Activated CD4-positive, alpha-beta T cell treated with anti-CD3 and anti-CD28 coated beads, Interleukin-2, amount 10 ng/mL, durations not matched to agents 24 days and 14 days (primary cell): ENCODE results near the gene SAMD10. TPM values are rescaled to one million over a fixed set of nuclear protein-coding genes. Genes with fewer than 3 reads are reported as not detected.

Experiments used
- DNase-seq: peaks from one replicate; pipeline ENCODE4 v3.0.0; 2022
- H3K27ac Mint-ChIP-seq: one replicate; pipeline ENCODE4 v1.8.0; 2022; ENCODE audit warnings: mild to moderate bottlenecking, mixed read lengths
- H3K27me3 Mint-ChIP-seq: one replicate; pipeline ENCODE4 v1.8.0; 2022; ENCODE audit warnings: mixed read lengths
- H3K36me3 Mint-ChIP-seq: one replicate; pipeline ENCODE4 v1.8.0; 2022; ENCODE audit warnings: low read depth, mild to moderate bottlenecking, mixed read lengths
- H3K4me1 Mint-ChIP-seq: one replicate; pipeline ENCODE4 v1.8.0; 2021; ENCODE audit warnings: mixed read lengths
- H3K4me3 Mint-ChIP-seq: one replicate; pipeline ENCODE4 v1.8.0; 2022; ENCODE audit warnings: mild to moderate bottlenecking, moderate library complexity, mixed read lengths
- H3K9me3 Mint-ChIP-seq: one replicate; pipeline ENCODE4 v1.8.0; 2021; ENCODE audit warnings: mixed read lengths
- intact Hi-C: fragments of 100-400 bp; cut with micrococcal nuclease; formaldehyde crosslinking; loops from one replicate; pipeline ENCODE4 v1.15.1; 2023
- total RNA-seq: library from RNA; stranded (reverse); gene quantifications from 2 replicates; pipeline ENCODE4 v1.2.3, GENCODE V29; 2022

Gene SAMD10
- total RNA-seq, 1 donor from 2014 or later: 37.5 TPM

DNA sequence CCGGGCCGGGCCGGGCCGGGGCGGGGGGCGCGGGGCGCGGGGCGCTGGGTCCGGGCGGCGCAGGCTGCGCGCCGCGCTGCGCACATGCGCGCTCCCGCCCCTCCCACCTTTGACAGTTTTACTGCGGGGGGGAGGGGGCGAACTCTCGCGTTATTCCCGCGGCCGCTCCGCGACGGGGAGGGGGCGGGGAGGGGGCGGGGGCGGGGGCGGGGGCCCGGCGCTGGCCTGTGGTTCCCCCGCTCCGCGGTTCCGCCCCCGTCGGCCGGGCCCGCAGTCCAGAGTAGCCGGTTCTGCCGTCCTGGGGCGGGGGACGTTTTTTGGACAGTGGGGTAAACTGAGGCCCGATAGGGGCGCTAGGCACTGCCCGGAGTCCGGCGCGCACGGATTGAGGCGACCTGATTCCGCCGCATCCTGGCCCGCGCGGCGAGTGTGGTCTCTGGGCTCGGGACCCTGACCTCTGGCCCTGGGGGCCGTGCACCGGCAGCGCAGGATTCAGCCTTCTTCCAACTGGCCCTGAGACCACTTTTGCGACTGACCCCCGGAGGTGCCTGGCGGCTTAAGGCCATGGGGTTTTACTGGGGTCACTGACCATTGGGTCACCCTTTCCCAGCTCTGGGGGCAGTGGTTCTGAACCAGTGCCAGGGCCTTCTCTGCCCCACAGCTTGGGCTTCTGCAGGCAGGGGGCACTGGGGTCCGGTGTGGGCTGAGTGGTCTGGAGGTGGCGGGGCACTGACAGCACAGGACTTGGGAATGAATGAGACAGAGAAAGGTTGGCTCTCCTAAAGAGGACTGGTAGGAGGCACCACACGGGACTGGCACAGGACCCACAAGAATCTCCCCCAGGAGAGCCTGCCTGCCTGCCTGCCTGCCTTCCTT, 9.4 kb downstream of the SAMD10 start, which contains the start of gene ZNF512B:
Gene ZNF512B (minus strand): TSS at position 93 of the 876 bp plus-strand sequence. CDS start 1,980 bp downstream, outside the sequence.
- Mint-ChIP-seq H3K27ac (peak within 1 kb of the TSS; percentile 89), H3K4me3 (peak within 1 kb of the TSS; percentile 88), H3K4me1 (peaks cover 23% of the 10 kb centered on the region), H3K36me3 (peaks cover 35% of the 10 kb centered on the region), H3K27me3 (no peaks in the 10 kb centered on the region), H3K9me3 (no peaks in the 10 kb centered on the region)
- DNase-seq: peak; percentile 91
- intact Hi-C loops: loop anchor here (10.0 kb wide), 1 partner anchor 235 kb away; the partner anchor contains the start of genes LIME1 and SLC2A4RG

DNA sequence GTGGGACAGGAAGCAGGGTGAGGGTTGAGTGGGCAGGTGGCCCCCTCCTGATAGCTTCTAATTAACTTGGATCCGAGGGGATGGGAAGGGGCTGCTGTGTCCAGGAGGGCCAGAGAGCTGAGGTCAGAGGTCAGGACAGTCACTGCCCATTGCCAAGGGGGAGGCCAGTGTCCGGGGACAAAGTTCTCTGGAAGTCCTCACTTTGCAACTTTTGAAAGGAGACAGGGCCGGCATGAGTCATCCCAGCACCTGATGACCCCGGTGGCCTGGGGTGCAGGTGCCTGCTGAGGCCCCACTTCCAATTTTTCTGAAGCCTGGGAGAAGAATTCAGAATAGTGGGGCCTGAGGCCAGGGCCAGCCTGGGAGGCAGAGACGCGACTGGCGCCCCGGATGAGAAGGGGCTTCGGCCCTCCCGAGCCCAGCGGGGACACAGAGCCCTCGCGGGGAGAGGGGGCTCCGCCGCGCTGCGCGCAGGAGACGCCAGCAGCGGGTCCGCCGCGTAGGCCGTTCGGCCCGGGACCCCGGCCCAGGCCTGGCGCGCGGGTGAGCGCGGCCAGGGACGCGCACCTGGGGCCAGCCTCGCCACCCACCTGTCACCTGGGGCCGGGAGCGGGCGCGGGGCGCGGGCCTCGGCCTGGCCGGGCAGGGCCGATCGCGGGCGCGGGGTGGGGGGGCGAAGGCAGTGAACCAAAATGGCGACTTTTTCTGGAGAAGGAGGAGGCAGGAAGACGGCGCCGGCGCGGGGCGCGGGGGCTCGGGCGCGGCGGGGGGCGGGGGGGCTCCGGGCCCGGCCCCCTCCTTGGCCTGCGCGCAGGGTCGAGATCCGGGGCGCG, 10.3 kb downstream of the SAMD10 start:
- Mint-ChIP-seq H3K9me3 (no peaks in the 10 kb centered on the region), H3K36me3 (peaks cover 31% of the 10 kb centered on the region), H3K4me1 (peaks cover 20% of the 10 kb centered on the region), H3K27ac (peak overlapping the region; percentile 89), H3K27me3 (no peaks in the 10 kb centered on the region), H3K4me3 (peak overlapping the region; percentile 88)
- peak; percentile 82 for DNase-seq
- intact Hi-C loops: no loop called here

DNA sequence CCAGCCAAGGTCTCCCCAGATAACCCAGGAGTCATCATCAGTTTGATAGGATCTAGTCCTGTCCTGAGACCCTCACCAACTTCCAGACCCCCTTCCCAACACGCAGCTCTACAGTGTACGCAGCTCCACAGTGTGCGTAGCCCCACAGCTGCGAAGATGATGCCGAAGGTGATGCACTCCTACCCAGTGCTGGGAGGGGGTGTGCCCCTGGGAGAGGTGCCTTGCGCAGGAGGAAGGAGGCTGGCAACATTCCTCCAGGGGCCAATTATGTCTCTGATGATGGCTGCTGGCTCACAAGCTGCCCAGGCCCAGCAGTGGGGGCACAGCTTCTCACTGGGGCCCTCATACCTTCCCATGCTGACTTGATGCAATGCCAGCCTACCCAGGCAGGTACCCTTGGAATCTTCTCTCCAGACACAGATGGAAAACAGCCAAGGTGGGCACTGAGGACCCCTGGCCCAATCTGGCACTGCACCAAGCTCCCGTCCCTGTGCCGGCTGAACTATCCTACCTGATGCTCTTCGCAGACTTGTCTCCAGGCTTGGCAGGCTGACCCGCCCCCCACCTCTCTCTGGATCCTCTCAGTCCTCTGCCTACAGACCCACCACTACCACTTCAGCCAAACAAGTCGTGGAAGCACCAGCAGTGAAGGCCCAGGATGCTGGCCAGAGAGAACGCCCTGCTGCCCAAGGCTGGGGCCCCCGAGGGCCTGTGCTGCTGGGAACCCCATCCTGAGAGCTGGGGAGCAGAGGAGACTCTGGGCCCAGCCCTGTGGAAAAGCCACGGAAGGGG, 11.1 kb downstream of the SAMD10 start:
- no peak for DNase-seq
- Mint-ChIP-seq H3K27ac (peak overlapping the region; percentile 89), H3K4me1 (peaks cover 15% of the 10 kb centered on the region), H3K9me3 (no peaks in the 10 kb centered on the region), H3K4me3 (peak overlapping the region; percentile 88), H3K36me3 (peaks cover 31% of the 10 kb centered on the region), H3K27me3 (no peaks in the 10 kb centered on the region)
- intact Hi-C loops: no loop called here

DNA sequence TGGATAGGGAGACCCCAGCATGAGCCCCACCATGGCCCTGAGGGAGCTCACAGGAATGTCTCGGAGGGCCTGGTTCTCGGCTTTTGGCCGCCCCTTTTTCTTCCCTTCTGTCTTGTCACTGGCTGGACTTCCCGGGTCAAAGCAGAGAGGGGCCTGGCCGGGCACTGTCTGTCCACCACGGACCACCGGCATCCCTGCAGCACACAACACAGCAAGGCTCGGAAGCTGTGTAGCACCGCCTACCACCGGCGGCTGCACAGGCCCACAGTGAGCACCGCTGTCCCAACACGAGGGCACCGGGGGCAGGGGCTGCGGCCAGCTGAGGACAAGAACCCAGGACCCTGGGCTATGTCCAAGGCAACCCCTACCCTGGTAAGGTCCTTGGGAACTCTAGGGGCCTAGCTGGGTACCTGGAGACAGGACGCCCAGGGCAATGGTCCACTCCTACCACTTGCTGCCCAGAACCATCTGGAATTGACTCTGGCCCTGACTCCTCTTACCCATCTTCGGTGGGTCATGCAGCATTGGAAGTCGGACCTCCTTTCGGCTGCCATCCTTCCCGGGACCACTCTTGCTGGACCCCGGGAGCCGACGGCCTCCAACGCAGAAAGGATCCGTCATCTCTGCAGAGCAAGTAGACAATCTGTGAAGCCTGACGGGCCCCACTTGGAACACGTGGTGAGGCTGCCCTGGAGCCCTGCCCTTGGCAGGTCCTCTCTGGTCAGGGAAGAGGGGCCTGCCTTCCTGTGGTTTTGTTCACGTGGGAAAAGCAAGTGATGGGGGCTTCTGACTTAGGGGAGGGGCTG, 11.9 kb downstream of the SAMD10 start:
- Mint-ChIP-seq H3K27me3 (no peaks in the 10 kb centered on the region), H3K36me3 (peaks cover 32% of the 10 kb centered on the region), H3K4me1 (peaks cover 14% of the 10 kb centered on the region), H3K9me3 (no peaks in the 10 kb centered on the region), H3K4me3 (peak overlapping the region; percentile 26), H3K27ac (no peak overlapping the region)
- intact Hi-C loops: no loop called here
- no peak for DNase-seq

DNA sequence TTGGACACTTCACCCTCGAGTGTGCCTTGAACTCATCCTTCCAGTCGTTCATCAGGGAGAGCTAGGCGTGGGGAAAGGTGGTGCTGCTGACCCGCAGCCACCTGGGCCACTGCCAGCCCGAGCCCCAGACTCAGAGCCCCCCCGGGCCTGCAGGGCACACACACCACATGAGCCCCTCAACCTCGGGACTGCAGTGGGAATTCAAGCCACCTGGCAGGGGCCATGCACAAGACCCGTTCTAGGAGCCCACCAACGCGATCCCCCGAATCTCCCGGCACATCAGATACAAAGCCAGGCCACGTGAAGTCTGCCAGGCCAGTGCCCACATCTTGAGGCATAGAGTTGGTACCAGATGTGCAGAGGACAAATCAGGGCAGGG, 12.5 kb downstream of the SAMD10 start:
- no peaks in the 10 kb centered on the region for H3K27me3 Mint-ChIP-seq
- intact Hi-C loops: no loop called here

DNA sequence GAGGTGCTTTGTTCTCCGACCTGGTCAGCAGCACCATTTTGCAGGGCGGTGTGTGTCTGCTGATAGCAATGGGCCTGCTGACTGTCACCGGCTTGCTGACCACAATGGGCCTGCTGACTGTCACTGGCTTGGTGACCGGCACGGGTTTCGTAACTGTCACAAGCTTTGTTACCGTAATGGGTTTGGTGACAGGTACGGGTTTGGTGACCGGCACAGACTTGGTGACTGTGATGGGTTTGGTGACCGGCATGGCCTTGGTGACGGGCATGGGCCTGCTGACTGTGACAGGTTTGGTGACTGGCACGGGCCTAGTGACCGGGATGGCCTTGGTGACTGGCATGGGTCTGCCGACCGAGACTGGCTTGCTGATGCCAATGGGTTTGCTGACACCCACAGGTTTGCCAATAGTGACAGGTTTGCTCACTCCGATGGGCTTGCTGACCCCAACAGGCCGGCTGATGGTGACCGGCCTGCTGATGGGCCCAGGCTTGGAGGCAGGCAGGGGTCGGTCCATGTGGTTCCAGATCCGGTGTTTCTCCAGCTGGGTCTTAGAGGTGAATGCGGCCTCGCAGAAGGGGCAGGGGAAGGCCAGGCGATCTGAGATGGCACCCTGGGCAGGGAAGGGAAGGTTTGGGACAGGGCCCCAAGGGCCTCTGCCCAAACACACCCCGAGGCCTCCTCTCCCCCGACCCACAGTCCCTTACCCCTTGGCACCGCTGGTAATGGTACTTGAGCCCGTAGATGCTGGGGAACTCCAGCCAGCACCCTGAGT, 13.1 kb downstream of the SAMD10 start:
- H3K4me1 Mint-ChIP-seq: peaks cover 12% of the 10 kb centered on the region
- H3K4me3 Mint-ChIP-seq: no peak overlapping the region
- H3K27me3 Mint-ChIP-seq: no peaks in the 10 kb centered on the region
- intact Hi-C loops: no loop called here
- H3K9me3 Mint-ChIP-seq: no peaks in the 10 kb centered on the region
- peak overlapping the region; percentile 11 for H3K27ac Mint-ChIP-seq
- no peak for DNase-seq
- peaks cover 36% of the 10 kb centered on the region for H3K36me3 Mint-ChIP-seq

More for the DNA sequence above, 12.5 kb downstream of the SAMD10 start:
- no peak overlapping the region for H3K27ac Mint-ChIP-seq
- peaks cover 33% of the 10 kb centered on the region for H3K36me3 Mint-ChIP-seq
- H3K9me3 Mint-ChIP-seq: no peaks in the 10 kb centered on the region
- no peak for DNase-seq
- H3K4me3 Mint-ChIP-seq: no peak overlapping the region
- H3K4me1 Mint-ChIP-seq: peaks cover 12% of the 10 kb centered on the region

DNA sequence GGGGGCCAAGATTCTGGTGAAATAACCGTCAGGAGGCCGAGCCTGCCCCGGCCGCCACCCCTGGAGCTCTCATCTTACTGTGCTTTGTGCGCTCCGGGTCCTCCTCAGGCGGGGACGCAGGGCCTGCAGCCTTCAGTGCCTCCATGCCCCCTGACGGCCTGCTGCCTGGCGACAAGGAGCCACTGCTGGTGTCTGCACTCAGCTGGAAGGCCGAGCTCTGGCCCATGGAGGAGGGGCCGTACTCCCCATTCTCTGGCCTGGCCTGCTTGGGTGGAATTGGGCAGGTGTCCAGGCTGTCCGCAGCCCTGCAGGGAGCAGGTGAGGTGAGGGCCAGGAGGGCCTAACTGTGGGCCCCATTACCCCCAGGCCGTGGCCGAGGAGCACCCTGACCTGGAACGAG, 15.0 kb downstream of the SAMD10 start:
- Mint-ChIP-seq H3K36me3 (peaks cover 42% of the 10 kb centered on the region), H3K27ac (no peak overlapping the region), H3K9me3 (no peaks in the 10 kb centered on the region), H3K27me3 (no peaks in the 10 kb centered on the region), H3K4me1 (peaks cover 7% of the 10 kb centered on the region), H3K4me3 (no peak overlapping the region)
- DNase-seq: no peak
- intact Hi-C loops: no loop called here

DNA sequence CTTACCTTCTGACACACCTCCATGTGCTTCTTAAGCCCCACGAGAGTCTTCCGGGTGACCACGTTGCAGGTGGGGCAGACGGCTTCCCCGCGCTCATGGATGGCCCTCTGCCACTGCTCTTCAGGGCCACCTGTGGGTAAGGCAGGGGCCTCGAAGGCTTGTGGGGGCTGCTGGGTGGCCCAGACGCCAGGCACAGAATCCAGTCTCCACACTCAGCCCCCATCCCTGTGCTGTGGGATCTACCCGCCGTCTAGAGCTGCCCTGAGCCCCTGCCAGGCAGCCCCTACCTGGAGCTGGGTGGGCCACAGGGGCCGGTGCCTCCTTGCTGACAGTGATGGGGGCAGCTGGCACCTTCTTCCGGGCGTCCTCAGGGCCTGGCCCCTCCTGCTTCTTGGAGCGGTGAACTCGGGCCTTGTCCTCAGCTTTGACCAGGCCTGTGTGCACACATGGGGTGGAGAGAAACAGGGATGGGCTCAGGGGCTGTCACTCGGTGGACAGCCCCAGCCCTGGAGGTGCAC, 15.6 kb downstream of the SAMD10 start:
- Mint-ChIP-seq H3K27ac (no peak overlapping the region), H3K4me1 (peaks cover 5% of the 10 kb centered on the region), H3K36me3 (peaks cover 40% of the 10 kb centered on the region), H3K9me3 (no peaks in the 10 kb centered on the region), H3K27me3 (no peaks in the 10 kb centered on the region), H3K4me3 (no peak overlapping the region)
- no peak for DNase-seq
- intact Hi-C loops: no loop called here

DNA sequence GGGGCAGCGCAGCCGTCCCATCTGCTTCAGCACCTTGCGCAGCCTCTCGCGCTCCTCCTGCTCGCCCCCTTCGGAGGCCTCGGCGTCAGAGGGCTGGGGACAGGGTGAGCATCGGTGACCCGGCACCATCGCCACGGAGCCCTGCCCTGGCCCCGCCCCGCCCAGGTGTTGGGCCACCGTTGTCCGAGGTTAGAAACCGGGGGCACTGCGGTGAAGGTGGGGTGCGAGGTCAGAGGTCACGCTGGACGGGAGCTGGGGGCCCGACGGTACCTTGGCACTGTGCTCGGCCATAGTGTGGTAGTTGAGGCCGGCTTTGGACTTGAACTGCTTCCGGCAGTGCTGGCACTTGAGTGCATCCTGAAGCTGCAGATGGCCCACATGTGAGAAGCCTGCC, 16.1 kb downstream of the SAMD10 start:
- Mint-ChIP-seq H3K36me3 (peaks cover 35% of the 10 kb centered on the region), H3K9me3 (no peaks in the 10 kb centered on the region)

DNA sequence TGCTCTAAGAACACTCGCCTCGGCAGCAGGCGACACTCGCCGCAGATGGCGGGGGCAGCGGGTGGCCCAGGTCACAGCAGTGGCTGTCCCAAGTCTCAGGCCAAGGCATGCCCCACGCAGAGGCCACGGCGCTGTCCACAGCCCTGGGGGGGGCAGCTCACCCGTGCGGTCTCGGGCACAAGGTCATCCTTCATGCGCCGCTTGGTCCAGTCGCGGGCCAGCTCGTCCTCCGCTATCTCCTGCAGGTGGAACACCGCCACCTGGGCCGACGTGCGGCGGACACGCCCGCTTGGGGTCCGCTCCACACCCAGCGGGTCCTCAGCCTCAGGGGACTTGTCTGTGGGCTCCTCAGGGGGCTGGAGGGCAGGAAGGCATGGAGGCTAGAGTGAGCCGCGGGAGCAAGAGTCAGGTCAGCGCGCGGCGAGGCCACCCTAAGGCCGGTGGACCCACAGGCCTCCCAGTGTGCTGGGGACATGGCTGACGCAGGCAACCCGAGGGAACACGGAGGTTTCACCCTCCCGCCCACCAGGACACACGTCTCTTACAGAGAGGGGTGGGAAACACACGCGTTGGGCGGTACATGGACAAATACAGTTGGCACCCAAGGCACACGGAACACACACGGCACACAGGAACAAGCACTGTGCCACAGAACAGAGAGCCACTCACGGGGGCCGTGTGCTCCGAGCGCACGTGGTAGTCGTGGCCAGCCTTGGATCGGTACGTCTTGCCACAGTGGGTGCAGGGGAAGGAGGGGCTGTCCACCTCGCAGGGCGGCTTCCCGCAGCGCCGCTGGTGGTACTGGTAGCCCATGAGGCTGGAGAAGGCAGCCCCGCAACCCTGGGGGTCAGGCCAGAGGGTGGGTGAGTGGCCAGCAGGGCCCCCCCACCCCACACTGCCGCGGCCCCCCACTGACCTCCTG, 16.8 kb downstream of the SAMD10 start:
- H3K4me1 Mint-ChIP-seq: peaks cover 6% of the 10 kb centered on the region
- H3K4me3 Mint-ChIP-seq: no peak overlapping the region
- DNase-seq: no peak
- intact Hi-C loops: no loop called here
- no peaks in the 10 kb centered on the region for H3K9me3 Mint-ChIP-seq
- H3K27me3 Mint-ChIP-seq: no peaks in the 10 kb centered on the region
- peaks cover 32% of the 10 kb centered on the region for H3K36me3 Mint-ChIP-seq
- H3K27ac Mint-ChIP-seq: no peak overlapping the region

More for the DNA sequence above, 16.1 kb downstream of the SAMD10 start:
- H3K4me3 Mint-ChIP-seq: no peak overlapping the region
- no peaks in the 10 kb centered on the region for H3K27me3 Mint-ChIP-seq
- DNase-seq: no peak
- intact Hi-C loops: no loop called here
- peaks cover 2% of the 10 kb centered on the region for H3K4me1 Mint-ChIP-seq
- H3K27ac Mint-ChIP-seq: no peak overlapping the region

DNA sequence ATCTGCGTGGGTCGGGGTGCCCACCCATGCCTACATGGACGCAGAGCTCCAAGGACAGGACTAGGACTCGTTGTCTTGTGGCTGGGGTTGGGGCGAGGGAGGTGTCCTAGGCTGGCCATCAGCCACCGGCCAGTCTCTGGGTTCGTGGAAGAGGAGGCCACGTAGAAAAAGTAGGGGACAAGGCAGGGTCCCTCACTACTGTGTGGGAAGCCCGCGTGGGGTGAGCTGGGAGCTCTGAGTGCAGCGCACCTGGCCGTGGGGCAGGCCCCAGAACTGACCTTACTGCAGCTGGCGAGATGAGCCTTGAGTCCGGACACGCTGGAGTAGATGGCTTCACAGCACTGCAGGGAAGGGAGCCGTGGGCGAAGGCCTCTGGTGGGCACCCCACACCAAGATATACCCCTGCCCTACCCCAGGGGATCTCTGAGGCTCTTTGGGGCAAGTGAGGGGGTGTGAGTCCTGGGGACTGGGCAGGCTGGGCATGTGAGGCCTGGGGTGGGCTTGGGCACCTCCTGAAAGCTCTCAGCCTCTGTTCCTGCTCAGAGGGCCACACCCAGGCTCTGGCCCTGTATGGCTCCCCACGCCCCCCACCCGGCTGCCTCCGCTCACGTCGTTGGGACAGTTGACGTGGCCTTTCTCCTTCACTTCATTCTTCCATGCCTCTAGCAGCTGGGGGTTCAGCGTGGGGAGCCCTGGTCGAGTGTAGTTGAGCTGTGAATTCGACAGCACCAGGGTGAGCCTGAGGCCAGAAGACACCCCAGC, 17.6 kb downstream of the SAMD10 start:
- H3K27me3 Mint-ChIP-seq: no peaks in the 10 kb centered on the region
- H3K27ac Mint-ChIP-seq: no peak overlapping the region
- no peaks in the 10 kb centered on the region for H3K9me3 Mint-ChIP-seq

More for the DNA sequence above, 17.6 kb downstream of the SAMD10 start:
- no peak for DNase-seq
- Mint-ChIP-seq H3K4me1 (peaks cover 13% of the 10 kb centered on the region), H3K36me3 (peaks cover 28% of the 10 kb centered on the region), H3K4me3 (no peak overlapping the region)
- intact Hi-C loops: no loop called here
